ENCODE results near the gene FBXW10B. TPM values are rescaled to one million over a fixed set of nuclear protein-coding genes. Genes with fewer than 3 reads are reported as not detected.
A peak's percentile ranks its signal among the peaks of the same experiment; 100 is the strongest.
"Not testable (repeated sequence)": the region's sequence is repeated elsewhere in the genome, so short reads cannot be mapped to it uniquely, and the experiment has no call there.

Gene FBXW10B, protein sequence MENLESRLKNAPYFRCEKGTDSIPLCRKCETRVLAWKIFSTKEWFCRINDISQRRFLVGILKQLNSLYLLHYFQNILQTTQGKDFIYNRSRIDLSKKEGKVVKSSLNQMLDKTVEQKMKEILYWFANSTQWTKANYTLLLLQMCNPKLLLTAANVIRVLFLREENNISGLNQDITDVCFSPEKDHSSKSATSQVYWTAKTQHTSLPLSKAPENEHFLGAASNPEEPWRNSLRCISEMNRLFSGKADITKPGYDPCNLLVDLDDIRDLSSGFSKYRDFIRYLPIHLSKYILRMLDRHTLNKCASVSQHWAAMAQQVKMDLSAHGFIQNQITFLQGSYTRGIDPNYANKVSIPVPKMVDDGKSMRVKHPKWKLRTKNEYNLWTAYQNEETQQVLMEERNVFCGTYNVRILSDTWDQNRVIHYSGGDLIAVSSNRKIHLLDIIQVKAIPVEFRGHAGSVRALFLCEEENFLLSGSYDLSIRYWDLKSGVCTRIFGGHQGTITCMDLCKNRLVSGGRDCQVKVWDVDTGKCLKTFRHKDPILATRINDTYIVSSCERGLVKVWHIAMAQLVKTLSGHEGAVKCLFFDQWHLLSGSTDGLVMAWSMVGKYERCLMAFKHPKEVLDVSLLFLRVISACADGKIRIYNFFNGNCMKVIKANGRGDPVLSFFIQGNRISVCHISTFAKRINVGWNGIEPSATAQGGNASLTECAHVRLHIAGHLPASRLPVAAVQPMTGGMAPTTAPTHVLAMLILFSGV
- total RNA-seq (2021) = 1.0 and 1.5 TPM in 2 replicates
- Bru-seq, nascent RNA = percentile 24 among the genes with signal in this experiment
- BruChase-seq, experiment 1, labeled RNA remaining after a 2-hour chase = percentile 28 among the genes with signal in this experiment
- BruChase-seq, experiment 2, labeled RNA remaining after a 6-hour chase = percentile 27 among the genes with signal in this experiment
- long read RNA-seq = 0 reads

DNA sequence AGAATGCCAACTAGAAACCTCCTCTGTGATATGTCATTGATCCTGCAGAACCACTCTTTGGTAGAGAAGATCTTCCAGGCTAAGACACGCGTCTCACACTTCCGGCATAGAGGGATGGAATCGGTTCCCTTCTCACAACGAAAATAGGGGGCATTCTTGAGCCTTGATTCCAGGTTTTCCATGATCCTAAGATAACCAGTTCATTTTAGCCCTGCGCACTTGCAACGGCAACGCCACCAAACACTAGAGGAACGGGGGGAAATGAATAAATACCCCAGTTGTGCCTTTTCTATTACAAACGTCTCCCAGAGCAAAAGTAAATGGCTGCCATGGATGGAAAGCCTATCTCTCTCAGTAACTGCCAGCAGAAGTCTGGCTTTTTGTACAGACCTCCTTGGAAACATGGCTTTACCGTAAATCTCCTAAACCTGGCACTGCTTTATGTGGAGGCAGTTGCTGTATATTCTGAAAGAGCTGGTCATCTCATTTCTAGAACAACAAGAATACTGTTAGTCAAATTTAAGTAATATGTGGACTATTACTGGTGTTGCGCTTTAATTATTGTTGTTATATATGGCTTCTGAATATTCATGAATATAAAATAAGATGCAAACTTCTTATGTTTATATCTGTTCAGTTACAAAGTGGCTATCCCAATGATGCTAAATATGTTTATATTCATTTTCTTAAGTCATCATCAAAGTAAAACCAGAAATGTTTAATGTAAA lies at the start of gene FBXW10B:
TSS of gene FBXW10B (minus strand) at position 374 of the 728 bp plus-strand sequence. CDS start at position 182, 192 bp downstream.
- POLR2A ChIA-PET (ENCODE audit: low non-redundant PET); intact Hi-C loops (cut with micrococcal nuclease; ENCODE audit: unreplicated experiment); H3K36me3 ChIP-seq (ENCODE audit: insufficient read depth, low read length, poor library complexity, severe bottlenecking); BruUV-seq (replicated peaks); CTCF ChIA-PET; H3K9me3 ChIP-seq (ENCODE audit: low read depth, low read length, poor library complexity, severe bottlenecking); H3K27ac ChIP-seq (ENCODE audit: low read depth, low read length, poor library complexity, severe bottlenecking); H3K27me3 ChIP-seq (replicated peaks; ENCODE audit: insufficient read depth, low read depth, low read length, poor library complexity); H3K4me1 ChIP-seq (ENCODE audit: insufficient read depth, low read length, poor library complexity, severe bottlenecking); DNase-seq (ENCODE audit: low spot score); H3K4me3 ChIP-seq (ENCODE audit: low read depth, low read length, poor library complexity, severe bottlenecking): not testable (repeated sequence)

DNA sequence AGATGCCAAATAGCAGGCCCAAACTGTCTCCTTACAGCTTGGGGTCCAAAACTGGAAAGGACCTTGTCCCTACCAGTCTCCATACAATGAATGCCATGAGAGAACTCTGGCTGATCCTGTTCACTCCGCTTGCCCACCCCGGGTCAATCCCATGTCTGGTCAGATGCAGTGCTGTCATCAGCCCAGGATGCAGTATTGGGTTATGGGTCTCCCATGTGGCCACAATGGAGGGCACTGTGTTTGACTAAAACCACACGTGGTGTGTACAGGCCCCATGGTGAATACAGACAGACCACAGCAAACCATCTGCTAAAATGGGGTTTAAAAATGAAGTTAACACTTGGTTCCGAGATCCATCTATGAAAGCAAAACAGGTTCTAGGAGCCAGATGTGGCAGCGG lies 44.2 kb upstream of the FBXW10B start:
- no peak for TF ChIP-seq EZH2 (IDR thresholded peaks at IDR 0.05; ENCODE audit: borderline replicate concordance, low read depth, low read length, poor library complexity, severe bottlenecking)
- TF ChIP-seq, protein P1, sequence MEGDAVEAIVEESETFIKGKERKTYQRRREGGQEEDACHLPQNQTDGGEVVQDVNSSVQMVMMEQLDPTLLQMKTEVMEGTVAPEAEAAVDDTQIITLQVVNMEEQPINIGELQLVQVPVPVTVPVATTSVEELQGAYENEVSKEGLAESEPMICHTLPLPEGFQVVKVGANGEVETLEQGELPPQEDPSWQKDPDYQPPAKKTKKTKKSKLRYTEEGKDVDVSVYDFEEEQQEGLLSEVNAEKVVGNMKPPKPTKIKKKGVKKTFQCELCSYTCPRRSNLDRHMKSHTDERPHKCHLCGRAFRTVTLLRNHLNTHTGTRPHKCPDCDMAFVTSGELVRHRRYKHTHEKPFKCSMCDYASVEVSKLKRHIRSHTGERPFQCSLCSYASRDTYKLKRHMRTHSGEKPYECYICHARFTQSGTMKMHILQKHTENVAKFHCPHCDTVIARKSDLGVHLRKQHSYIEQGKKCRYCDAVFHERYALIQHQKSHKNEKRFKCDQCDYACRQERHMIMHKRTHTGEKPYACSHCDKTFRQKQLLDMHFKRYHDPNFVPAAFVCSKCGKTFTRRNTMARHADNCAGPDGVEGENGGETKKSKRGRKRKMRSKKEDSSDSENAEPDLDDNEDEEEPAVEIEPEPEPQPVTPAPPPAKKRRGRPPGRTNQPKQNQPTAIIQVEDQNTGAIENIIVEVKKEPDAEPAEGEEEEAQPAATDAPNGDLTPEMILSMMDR (conservative IDR thresholded peaks at IDR 0.05; ENCODE audit: low read depth, low read length) = no peak
- no peaks in the 10 kb centered on the region for H3K36me3 ChIP-seq (ENCODE audit: insufficient read depth, low read length, poor library complexity, severe bottlenecking)
- intact Hi-C loops (cut with micrococcal nuclease; ENCODE audit: unreplicated experiment) = no loop called here
- DNase-seq (ENCODE audit: low spot score) = no peak
- H3K9me3 ChIP-seq (ENCODE audit: low read depth, low read length, poor library complexity, severe bottlenecking) = no peaks in the 10 kb centered on the region
- no peak overlapping the region for H3K4me3 ChIP-seq (ENCODE audit: low read depth, low read length, poor library complexity, severe bottlenecking)
- CTCF ChIA-PET = no interaction called here
- BruUV-seq (replicated peaks) = no TSS peak
- H3K4me1 ChIP-seq (ENCODE audit: insufficient read depth, low read length, poor library complexity, severe bottlenecking) = no peaks in the 10 kb centered on the region
- POLR2A ChIA-PET (ENCODE audit: low non-redundant PET) = no interaction called here
- no peak overlapping the region for H3K27ac ChIP-seq (ENCODE audit: low read depth, low read length, poor library complexity, severe bottlenecking)
- no peaks in the 10 kb centered on the region for H3K27me3 ChIP-seq (replicated peaks; ENCODE audit: insufficient read depth, low read depth, low read length, poor library complexity)

DNA sequence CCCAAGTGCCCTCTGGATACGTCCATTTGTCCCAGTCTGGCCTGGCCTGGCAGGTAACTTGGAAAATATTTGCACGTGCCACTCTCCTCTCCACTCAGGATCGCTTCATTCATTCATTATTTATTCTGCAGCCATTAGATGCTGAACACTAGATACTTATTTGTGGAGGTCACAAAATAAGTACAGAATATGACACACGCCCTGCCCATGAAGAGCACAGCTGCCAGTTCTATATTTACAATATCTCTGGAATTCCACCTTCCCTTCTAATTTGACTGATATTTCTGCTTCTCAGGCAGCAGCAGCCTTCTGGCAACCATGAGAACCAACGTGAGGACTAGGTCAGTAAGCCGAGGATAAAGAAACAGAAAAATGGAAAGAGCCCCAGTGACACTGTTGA lies 43.7 kb upstream of the FBXW10B start:
- no TSS peak for BruUV-seq (replicated peaks)
- TF ChIP-seq, protein P1 (conservative IDR thresholded peaks at IDR 0.05; ENCODE audit: low read depth, low read length) = no peak
- no peak for TF ChIP-seq EZH2 (IDR thresholded peaks at IDR 0.05; ENCODE audit: borderline replicate concordance, low read depth, low read length, poor library complexity, severe bottlenecking)
- ChIA-PET CTCF (no interaction called here), POLR2A (ENCODE audit: low non-redundant PET) (no interaction called here)
- intact Hi-C loops (cut with micrococcal nuclease; ENCODE audit: unreplicated experiment) = no loop called here
- no peaks in the 10 kb centered on the region for H3K4me1 ChIP-seq (ENCODE audit: insufficient read depth, low read length, poor library complexity, severe bottlenecking)
- DNase-seq (ENCODE audit: low spot score) = no peak
- H3K27ac ChIP-seq (ENCODE audit: low read depth, low read length, poor library complexity, severe bottlenecking) = no peak overlapping the region
- no peak overlapping the region for H3K4me3 ChIP-seq (ENCODE audit: low read depth, low read length, poor library complexity, severe bottlenecking)
- H3K9me3 ChIP-seq (ENCODE audit: low read depth, low read length, poor library complexity, severe bottlenecking) = no peaks in the 10 kb centered on the region
- H3K36me3 ChIP-seq (ENCODE audit: insufficient read depth, low read length, poor library complexity, severe bottlenecking) = no peaks in the 10 kb centered on the region
- no peaks in the 10 kb centered on the region for H3K27me3 ChIP-seq (replicated peaks; ENCODE audit: insufficient read depth, low read depth, low read length, poor library complexity)
